Measurements from ENCODE around the gene ASXL3.

The ASXL3 gene

GRCh38 chr18:33584548-33585430 is 6.8 kb downstream of the ASXL3 start:
- DNase-seq, result no peak

GRCh38 chr18:33585431-33585775 is 7.4 kb downstream of the ASXL3 start:
- DNase-seq, result no peak

- DNase-seq, result no peak
Measured at GRCh38 chr18:33588361-33588760, 10.3 kb downstream of the ASXL3 start.

GRCh38 chr18:33593261-33593660 is 15.2 kb downstream of the ASXL3 start:
- no peak for DNase-seq

GRCh38 chr18:33594799-33595198 is 16.8 kb downstream of the ASXL3 start:
- no peak for DNase-seq

GRCh38 chr18:33596178-33596854 is 18.3 kb downstream of the ASXL3 start:
- peak; percentile 79 for DNase-seq

GRCh38 chr18:33600846-33601245 is 22.8 kb downstream of the ASXL3 start:
- DNase-seq, result no peak

- no peak for DNase-seq
Measured at GRCh38 chr18:33603454-33603853, 25.4 kb downstream of the ASXL3 start.

GRCh38 chr18:33605250-33605649 is 27.2 kb downstream of the ASXL3 start:
- DNase-seq, result no peak

GRCh38 chr18:33606621-33607020 is 28.6 kb downstream of the ASXL3 start:
- no peak for DNase-seq

GRCh38 chr18:33611525-33612135 is 33.6 kb downstream of the ASXL3 start:
- DNase-seq, result no peak

- DNase-seq, result no peak
Measured at GRCh38 chr18:33612632-33613031, 34.6 kb downstream of the ASXL3 start.

GRCh38 chr18:33616556-33616955 is 38.5 kb downstream of the ASXL3 start:
- peak; percentile 36 for DNase-seq

GRCh38 chr18:33627114-33627513 is 49.1 kb downstream of the ASXL3 start:
- DNase-seq, result no peak

- DNase-seq, result no peak
Measured at GRCh38 chr18:33630476-33630875, 52.5 kb downstream of the ASXL3 start.

- no peak for DNase-seq
Measured at GRCh38 chr18:33641141-33641540, 63.1 kb downstream of the ASXL3 start.

GRCh38 chr18:33644494-33644893 is 66.5 kb downstream of the ASXL3 start:
- no peak for DNase-seq

GRCh38 chr18:33647365-33647764 is 69.3 kb downstream of the ASXL3 start:
- DNase-seq, result no peak

GRCh38 chr18:33652635-33653034 is 74.6 kb downstream of the ASXL3 start:
- DNase-seq, result no peak

- DNase-seq, result no peak
Measured at GRCh38 chr18:33653231-33653630, 75.2 kb downstream of the ASXL3 start.

- DNase-seq, result no peak
Measured at GRCh38 chr18:33656889-33657448, 79.0 kb downstream of the ASXL3 start.

- no peak for DNase-seq
Measured at GRCh38 chr18:33660696-33661310, 82.8 kb downstream of the ASXL3 start.

GRCh38 chr18:33664241-33664874 is 86.3 kb downstream of the ASXL3 start:
- DNase-seq, result no peak
